Measurements from ENCODE around the gene ARID2. TPM values are rescaled to one million over a fixed set of nuclear protein-coding genes. Genes with fewer than 3 reads are reported as not detected.

The ARID2 gene
- total RNA-seq, 1 donor from 2014 or later, result 17.2 TPM

GRCh38 chr12:45827974-45828373, 98.5 kb downstream of the ARID2 start:
- intact Hi-C loops (cut with micrococcal nuclease), result no loop called here
- ATAC-seq (no peak), DNase-seq (no peak)

- ATAC-seq (no peak), DNase-seq (no peak)
- intact Hi-C loops (cut with micrococcal nuclease), result no loop called here
Observed at GRCh38 chr12:45828402-45828801, 98.9 kb downstream of the ARID2 start.

- no peak for DNase-seq
- intact Hi-C loops (cut with micrococcal nuclease), result no loop called here
- ATAC-seq, result no peak
Observed at GRCh38 chr12:45831590-45831989, 102.1 kb downstream of the ARID2 start.

GRCh38 chr12:45833401-45833800, 103.9 kb downstream of the ARID2 start:
- intact Hi-C loops (cut with micrococcal nuclease), result no loop called here
- ATAC-seq (peak; percentile 27), DNase-seq (no peak)

- intact Hi-C loops (cut with micrococcal nuclease), result no loop called here
- ATAC-seq, result no peak
- no peak for DNase-seq
Observed at GRCh38 chr12:45834809-45835208, 105.3 kb downstream of the ARID2 start.

GRCh38 chr12:45839917-45840316, 110.4 kb downstream of the ARID2 start:
- DNase-seq (no peak), ATAC-seq (no peak)
- intact Hi-C loops (cut with micrococcal nuclease), result no loop called here

GRCh38 chr12:45849289-45849688, 119.8 kb downstream of the ARID2 start:
- DNase-seq (no peak), ATAC-seq (no peak)
- intact Hi-C loops (cut with micrococcal nuclease), result no loop called here

GRCh38 chr12:45850302-45850701, 120.8 kb downstream of the ARID2 start:
- intact Hi-C loops (cut with micrococcal nuclease), result no loop called here
- ATAC-seq (no peak), DNase-seq (no peak)

- ATAC-seq, result peak; percentile 89
- intact Hi-C loops (cut with micrococcal nuclease), result no loop called here
- DNase-seq, result peak; percentile 74
Observed at GRCh38 chr12:45852508-45852907, 123.0 kb downstream of the ARID2 start.

- DNase-seq, result no peak
- intact Hi-C loops (cut with micrococcal nuclease), result no loop called here
- ATAC-seq, result peak; percentile 36
Observed at GRCh38 chr12:45853550-45853949, 124.0 kb downstream of the ARID2 start.

GRCh38 chr12:45863332-45863731, 133.8 kb downstream of the ARID2 start:
- intact Hi-C loops (cut with micrococcal nuclease), result no loop called here
- ATAC-seq, result no peak
- DNase-seq, result no peak

- intact Hi-C loops (cut with micrococcal nuclease), result no loop called here
- ATAC-seq (no peak), DNase-seq (no peak)
Observed at GRCh38 chr12:45866299-45866698, 136.8 kb downstream of the ARID2 start.

- ATAC-seq, result no peak
- intact Hi-C loops (cut with micrococcal nuclease), result no loop called here
Observed at GRCh38 chr12:45872446-45872845, 142.9 kb downstream of the ARID2 start.

GRCh38 chr12:45877069-45877468, 147.6 kb downstream of the ARID2 start:
- no peak for ATAC-seq
- intact Hi-C loops (cut with micrococcal nuclease), result no loop called here

More at GRCh38 chr12:45872446-45872845, 142.9 kb downstream of the ARID2 start:
- DNase-seq, result no peak

GRCh38 chr12:45878630-45879255, 149.2 kb downstream of the ARID2 start:
- ATAC-seq, result no peak
- DNase-seq, result no peak
- intact Hi-C loops (cut with micrococcal nuclease), result no loop called here

More at GRCh38 chr12:45877069-45877468, 147.6 kb downstream of the ARID2 start:
- DNase-seq, result no peak

- DNase-seq, result no peak
- no peak for ATAC-seq
- intact Hi-C loops (cut with micrococcal nuclease), result no loop called here
Observed at GRCh38 chr12:45879363-45879895, 149.9 kb downstream of the ARID2 start.

- ATAC-seq, result no peak
- intact Hi-C loops (cut with micrococcal nuclease), result no loop called here
- DNase-seq, result no peak
Observed at GRCh38 chr12:45880533-45880932, 151.0 kb downstream of the ARID2 start.

- DNase-seq, result no peak
- ATAC-seq, result no peak
- intact Hi-C loops (cut with micrococcal nuclease), result no loop called here
Observed at GRCh38 chr12:45883187-45883586, 153.7 kb downstream of the ARID2 start.

GRCh38 chr12:45886685-45887084, 157.2 kb downstream of the ARID2 start:
- DNase-seq (no peak), ATAC-seq (no peak)
- intact Hi-C loops (cut with micrococcal nuclease), result no loop called here

GRCh38 chr12:45887544-45887943, 158.0 kb downstream of the ARID2 start:
- ATAC-seq (no peak), DNase-seq (no peak)
- intact Hi-C loops (cut with micrococcal nuclease), result no loop called here

- ATAC-seq (no peak), DNase-seq (no peak)
Observed at GRCh38 chr12:45890276-45890675, 160.8 kb downstream of the ARID2 start.

More at GRCh38 chr12:45890276-45890675, 160.8 kb downstream of the ARID2 start:
- intact Hi-C loops (cut with micrococcal nuclease), result no loop called here

All from left ventricle myocardium superior (tissue), 1 donor.